ENCODE results near the gene GPR152.

Gene GPR152

DNA sequence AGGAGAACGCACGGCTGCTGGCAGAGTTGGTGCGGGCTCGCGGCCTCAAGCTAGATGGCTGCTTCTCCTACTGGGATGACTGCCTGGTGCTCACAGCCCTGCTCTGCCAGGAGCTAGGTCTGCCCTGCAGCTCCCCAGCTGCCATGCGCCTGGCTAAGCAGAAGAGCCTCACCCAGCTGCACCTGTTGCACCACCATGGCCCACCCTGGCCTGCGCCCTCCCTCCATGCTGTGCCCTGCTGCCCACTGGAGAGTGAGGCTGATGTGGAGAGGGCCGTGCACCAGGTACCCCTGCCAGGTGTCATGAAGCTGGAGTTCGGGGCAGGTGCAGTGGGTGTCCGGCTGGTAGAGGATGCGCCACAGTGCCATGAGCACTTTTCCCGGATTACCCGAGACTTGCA, 29.1 kb downstream of the GPR152 start:
- no peak for DNase-seq

DNA sequence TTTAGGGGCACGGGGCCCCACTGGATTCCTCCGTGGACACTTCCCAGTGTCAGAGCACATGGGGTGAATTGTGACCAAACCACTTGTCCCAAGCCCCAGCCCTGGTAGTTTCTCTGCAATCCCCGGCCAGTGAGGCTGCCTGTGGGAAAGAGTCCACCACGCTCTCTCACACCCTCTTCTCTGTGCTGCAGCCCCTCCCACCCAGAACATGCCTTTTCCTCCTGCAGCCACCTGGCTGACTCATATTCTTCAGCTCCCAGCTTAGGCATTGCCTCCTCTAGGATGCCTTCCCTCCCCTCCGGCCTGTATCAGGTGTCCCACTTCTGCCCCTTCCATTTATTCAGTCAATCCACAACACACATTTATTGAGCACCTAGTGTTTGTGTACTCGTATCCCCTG, 29.6 kb downstream of the GPR152 start:
- DNase-seq, result peak; percentile 16

DNA sequence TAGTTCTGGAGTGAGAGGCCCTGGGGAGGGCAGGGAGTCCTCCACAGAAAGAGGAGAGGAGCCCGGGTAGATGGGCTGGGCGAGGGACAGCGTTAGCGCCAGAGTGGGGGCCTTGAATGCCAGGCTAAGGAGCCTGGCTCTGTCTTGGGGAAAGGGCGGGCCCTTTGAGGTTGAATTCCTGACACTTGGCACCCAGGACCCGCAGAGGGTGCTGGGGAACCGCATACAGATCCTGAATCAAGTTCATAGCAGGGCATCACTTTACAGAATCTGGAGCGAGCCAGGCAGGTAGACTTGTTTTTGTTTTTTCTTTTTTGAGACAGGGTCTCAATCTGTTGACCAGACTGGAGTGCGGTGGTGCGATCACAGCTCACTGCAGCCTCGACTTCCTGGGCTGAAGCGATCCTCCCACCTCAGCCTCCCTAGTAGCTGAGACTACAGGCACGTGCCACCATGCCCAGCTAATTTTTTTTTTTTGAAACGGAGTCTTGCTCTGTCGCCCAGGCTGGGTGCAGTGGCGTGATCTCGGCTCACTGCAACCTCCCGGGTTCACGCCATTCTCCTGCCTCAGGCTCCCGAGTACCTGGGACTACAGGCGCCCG, 31.0 kb downstream of the GPR152 start:
- DNase-seq, result no peak

DNA sequence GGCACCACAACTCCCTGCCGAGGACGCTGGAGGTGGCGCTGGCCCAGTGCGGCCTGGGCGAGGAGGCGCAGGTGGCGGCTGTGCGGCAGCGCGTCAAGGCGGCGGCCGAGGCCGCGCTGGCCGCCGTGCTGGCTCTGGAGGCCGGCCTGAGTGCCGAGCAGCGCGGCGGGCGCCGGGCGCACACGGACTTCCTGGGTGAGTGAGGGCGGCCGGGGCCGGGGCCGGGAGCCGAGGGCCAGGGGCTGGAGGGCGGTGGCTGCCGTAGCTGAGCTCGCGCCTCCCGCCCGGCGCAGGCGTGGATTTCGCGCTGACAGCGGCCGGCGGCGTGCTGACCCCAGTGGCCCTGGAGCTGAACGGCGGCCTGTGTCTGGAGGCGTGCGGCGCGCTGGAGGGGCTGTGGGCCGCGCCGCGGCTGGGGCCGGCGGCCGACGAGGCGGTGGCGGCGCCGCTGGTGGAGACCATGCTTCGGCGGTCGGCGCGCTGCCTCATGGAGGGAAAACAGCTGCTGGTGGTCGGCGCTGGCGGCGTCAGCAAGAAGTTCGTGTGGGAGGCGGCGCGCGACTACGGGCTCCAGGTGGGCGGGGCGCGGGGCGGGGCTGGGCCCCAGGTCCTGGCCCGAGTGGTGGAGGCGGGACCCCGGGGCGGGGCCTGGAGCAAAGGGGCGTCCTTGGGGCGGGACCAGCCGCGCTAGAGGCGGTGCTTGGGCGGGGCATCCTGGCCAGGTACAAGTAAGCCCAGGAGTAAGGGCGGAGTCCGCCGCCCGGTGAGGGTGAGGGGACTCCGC, 31.7 kb downstream of the GPR152 start:
- DNase-seq, result peak; percentile 94

DNA sequence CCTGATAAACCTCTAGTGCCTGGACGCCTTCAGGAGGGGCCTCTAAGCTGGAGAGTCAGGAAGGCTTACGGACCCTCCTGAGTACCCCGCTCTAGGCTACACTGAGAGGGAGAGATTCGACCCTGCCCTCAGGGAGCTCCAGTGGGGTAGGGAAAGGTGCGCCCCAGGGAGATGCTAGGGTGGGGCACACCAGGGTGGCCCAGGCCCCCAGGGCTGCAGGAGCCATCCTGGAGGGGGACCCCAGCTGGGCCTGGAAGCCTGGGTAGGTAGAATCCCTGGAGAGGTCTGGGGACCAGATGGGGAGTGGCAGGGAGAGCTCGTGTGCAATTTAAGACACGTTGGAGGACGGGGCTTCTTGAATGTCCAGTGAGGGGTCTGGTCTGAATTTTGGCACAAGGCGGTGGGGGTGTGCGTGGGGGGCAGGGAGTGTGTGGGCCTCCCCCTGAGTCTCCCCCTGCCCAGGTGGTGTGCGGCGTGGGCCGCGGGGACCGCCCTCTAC, 32.3 kb downstream of the GPR152 start:
- DNase-seq, result peak; percentile 45

DNA sequence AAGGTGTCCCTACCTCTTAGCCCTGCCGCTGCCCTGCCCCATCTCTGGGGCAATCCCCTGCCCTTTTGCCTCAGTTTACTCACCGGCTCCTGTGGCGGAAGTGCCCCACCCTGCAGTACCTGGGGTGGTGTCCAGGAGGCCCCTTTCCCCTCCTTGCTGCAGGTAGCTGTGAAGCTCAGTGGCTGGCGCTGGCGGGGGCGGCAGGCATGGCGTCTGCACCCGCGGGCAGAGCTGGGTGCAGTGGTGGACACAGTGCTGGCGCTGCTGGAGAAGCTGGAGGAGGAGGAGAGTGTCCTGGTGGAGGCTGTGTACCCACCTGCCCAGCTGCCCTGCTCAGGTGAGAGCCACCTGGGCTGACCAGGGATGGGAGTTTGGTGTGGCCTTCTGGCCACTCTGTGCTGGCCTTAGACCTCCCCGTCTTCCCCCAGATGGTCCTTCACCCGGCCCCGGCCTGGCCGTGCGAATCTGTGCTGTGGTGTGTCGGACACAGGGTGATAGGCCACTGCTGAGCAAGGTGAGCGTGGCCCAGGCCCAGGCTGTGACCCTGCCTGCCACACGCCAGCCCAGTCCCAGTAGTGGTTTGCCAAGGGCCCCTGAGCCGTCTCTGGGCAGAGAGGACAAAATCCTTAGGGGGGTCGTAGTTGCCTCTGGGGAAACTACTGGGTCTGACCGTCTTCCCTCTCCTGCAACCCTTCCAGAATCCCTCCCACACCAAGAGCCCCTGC, 33.0 kb downstream of the GPR152 start:
- no peak for DNase-seq

DNA sequence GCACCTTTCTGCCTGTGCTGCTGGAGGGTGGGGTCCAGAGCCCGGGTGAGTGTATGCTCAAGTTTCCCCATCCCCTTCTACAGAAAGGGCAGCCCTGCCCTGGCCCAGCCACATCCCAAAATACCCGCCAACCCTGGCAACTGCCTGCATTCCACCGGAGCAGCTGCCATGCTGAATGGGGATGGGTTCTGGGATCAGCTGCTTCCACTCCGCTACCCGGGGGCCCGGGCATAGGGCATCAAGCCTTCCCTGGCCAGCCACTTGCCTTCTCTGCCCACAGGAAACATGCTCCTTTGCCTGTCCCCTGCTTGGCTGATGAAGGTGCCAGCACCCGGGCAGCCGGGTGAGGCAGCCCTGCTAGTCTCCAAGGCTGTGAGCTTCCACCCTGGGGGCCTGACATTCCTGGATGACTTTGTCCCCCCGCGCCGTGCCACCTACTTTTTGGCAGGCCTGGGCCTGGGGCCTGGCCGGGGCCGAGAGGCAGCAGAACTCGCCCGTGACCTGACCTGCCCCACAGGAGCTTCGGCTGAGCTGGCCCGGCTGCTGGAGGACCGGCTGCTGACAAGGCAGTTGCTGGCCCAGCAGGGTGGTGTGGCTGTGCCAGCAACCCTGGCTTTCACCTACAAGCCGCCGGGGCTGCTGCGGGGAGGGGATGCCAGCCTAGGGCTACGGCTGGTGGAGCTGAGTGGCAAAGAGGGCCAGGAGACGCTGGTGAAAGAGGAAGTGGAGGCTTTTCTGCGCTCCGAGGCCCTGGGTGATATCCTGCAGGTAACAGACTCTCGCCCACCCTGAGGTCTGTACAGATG, 33.9 kb downstream of the GPR152 start:
- no peak for DNase-seq

DNA sequence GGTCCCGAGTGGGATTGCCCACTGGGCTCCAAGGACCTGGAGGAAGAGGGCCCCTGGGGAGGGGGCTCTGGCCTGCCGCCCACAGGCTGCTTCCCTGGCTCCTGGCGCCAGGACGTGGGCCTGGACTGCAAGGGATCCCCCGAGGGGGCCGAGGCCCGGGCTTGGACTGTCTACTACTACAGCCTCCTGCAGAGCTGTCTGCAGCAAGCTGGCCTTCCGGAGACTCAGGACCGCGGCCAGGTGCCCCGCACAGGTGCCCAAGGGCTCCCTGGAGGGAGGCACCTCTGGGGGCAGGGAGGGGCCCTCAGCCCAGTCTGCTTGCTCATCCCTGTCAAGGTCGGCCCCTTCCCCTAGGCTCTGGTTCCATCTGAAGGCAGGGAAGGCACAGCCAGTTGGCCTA, 35.1 kb downstream of the GPR152 start:
- DNase-seq, result no peak

DNA sequence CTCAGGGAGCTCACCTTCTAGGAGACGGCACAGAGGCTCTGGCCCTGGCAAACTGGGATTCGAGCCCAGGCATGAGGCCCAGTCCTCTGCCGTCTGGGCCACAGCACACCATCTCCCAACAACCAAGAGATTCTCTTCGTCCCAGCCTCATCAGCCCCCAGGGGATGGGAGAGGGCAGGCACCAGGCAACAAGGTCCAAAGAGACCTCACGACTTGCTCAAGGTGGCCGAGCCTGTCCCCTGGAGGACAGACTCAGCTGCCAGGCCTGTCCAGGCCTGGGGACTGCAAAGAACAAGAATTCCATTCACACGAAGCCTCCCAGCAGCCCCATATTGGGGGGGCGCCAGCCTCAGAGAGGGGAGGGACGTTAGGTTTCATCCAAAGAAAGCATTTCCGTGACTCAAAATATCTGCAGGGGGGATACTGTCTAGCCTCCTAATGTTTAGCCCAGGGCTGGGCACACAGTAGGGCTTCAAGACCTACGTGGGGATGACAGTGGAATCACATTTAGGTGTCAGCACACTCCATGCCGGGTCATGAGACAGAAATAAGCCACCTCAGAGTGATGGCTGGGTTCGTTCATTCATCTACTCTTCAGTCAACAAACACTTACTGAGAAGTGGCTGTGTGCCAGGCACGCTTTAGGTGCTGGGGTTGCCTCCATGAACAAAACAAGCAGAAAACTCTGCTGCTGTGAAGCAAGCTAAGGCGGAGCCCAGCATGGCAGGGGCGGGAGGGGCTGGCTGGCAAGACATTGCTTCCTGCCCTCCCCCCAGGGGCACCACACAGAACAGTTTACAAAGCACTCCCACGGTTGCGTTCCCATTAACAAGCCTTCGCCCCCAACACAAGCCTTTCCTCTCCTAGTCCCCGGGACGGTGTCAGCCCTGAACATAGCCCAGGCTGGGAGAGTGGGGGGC, 35.9 kb downstream of the GPR152 start:
- no peak for DNase-seq

DNA sequence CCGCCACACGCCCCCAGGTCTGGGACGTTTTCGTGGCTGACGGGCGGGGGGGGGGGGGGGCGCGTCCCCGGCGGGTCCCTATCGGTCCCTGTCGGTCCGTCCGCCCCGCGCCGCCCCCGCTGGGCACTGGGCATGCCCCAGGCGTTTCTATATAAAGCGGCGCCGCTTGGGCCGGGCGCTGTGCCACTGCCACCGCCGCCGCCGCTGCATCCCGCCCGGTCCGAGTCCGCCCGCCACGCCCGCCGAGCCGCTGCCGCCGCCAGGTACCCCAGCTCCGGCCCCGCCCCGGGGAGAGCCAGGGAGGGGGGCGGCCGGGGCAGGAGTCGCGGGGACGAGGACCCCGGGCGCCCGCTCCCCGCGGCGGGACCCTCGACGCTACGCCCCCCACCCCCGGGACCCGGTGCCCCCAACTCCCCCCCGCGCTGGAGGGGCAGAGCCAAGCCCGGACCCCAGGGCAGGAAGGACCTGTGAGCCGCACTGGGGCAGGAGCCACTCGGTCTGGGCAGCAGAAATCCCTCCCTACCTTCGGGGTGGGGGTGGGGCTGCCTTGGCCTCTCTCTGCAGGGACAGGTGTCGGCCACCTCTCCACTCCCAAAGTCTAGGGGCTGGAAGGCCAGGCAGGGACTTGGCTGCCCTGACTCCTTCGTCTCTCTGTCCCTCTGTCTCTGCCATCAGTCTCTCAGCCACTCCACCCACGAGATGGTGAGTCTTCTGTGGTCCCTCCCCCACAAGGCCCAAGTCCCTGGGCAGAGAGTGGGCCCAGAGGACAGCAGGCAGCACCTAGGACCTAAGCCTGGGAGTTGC, 36.8 kb downstream of the GPR152 start, which contains the start of gene CARNS1:
CARNS1 (plus strand) TSS at position 178 of the 804 bp plus-strand sequence; CDS start at position 700, 522 bp downstream.
- DNase-seq, result no peak

DNA sequence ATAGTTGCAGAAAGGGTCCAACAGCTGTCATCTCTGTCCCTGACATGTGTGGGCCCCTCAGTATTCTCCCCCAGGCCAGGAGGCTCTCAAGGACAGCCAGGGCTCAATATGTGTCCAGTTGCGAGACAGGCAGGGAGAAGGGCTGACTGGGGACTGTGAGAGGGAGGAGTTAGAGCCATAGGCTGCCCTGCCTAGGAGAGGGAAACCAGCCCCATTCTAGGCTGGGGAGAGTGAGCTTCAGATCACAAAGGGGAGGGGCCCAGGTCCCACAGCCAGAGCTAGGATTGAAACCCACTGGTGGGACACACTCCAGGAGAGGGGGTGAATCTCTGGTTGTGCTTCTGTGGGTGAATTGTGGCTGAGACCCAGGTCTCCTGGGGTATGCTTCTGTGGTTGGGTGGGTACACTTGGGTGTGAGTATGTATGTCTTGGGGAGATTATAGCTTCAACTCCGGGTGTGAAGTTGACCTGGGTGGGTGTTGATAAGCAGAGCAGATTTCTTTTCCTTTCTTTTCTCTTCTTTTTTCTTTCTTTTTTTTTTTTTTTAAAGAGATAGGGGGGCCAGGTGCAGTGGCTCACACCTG, 39.2 kb downstream of the GPR152 start:
- DNase-seq, result no peak

DNA sequence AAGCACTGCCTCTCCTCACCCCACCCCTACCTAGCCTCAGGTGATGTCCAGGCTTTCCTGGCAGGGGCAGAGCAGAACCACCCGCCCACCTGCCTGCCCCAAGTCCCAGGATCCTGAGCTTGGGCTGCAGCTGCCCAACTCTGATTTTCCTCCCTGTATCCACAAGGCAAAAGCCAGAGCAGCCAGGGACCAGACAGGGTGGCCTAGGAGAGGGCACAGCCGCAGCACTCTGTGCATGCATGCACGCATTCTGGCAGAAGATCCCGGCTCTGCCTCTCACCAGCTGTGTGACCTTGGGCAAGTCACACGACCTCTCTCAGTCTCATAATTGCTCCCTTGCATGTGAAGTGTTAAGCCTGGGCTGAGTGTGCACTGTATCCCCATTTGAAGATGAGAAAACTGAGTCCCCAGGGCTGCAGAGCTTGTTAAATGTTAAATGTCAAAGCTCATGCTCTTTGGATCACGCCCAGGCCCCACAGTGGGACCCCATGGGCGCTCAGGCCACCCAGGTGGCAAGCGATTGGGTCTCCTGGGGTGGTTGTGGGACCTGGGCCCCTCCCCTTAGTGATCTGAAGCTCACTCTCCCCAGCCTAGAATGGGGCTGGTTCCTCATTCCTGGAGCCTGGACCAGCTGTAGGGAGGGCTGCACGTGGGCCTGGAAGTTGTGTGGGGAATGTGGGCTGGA, 39.9 kb downstream of the GPR152 start:
- no peak for DNase-seq

DNA sequence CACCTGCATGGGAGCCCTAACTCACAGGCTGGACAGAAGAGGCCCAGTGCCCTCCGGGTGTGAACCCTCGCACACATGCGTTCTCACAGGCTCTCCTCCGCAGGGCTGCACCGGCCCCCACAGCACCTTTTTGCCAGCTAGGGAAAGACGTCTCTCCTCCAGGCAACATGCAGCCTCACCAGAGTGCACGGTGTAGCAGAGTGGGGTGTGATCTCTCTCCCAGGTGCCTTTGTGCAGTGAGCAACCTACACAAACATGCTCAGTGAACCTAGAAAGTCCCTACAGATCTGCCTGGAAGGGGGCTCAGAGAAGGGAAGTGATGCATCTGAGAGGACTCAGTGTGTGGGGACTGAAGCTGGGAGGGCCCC, 40.8 kb downstream of the GPR152 start:
- DNase-seq, result no peak

DNA sequence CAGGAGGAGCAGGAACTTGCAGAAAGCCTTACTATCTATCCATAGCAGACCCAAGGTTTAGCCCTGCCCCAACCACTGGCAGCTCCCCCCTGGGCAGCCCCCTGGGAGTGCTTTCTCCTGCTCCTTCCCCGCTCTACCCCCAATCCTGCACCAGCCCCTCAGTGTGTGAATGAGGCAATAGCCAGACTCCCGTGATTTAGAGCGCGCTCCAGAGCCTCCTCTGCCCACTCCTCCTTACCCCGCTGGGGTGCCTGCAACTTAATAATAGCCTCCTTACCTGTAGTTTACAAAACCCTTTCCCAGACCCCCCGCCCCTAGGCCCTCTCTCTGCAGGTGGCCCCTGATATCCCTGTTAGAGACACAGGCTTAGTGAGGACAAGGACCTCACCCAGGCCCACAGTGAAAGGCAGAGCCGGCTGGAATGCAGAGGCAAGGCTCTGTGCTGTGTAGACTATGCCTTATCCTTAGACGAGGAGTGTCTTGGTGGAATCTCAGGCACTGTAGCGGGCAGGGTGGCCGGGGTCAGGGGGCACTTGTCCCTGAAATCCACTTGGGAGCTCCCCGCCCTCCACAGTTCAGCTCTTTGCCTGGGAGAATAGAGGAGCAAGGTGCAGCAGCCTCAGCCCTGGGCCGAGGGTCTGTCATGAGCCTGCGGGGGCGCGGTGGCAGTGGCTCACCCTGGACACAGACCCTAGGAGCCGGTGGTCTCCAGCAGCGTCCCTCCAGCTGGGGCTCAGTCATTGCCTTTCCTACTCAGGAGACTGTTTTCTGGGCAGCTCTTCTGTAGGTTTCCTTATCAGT, 41.3 kb downstream of the GPR152 start:
- no peak for DNase-seq

DNA sequence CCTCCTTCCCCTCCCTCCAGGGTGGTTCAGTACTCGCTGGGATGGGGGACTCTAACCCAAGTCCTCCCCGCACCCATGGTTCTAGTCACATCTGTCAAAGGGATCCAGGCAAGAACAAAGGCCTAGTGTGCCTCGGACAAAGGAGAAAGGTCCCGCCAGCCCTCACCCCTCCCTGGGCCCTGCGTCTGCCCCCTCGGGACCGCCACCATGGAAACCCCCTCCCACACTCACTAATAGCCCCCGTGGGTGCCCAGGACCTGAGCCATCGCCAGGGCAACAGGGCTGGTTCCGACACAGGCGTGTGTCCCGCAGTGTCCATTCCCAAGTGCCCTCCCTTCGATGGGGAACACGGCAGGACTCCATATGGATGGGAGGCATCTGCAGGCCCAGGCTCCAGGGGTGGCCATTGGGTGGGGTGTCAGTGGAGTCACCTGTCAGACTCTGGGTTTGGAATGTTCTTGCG, 42.1 kb downstream of the GPR152 start:
- DNase-seq, result no peak

DNA sequence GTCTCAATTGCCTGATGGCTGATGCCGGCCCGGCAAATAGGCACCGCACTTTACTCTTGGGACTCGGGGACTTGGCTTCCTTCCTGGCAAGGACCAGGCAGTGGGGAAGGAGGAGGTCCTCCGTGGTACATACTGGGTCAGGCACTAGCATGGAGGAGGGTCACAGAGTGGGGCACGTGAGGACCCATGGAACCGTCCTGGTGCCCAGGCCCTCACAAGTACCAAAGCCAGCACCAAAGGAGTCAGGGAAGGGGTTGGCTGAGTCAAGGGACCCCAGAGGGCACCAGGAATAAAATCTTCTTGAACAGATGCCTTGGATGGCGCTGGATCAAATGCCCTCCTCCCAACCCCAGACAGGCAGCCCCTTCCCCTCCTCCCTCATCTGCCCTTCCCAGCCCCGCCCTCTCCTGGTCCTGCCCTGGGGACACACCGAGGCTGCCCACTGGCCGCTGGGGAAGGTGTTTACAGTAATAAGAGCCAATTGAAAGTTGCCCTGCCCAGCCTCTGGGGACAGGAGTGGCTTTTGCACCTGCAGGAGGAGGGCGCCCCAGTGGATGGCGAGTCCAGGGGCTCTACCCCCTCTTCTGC, 42.7 kb downstream of the GPR152 start:
- DNase-seq, result peak; percentile 58

DNA sequence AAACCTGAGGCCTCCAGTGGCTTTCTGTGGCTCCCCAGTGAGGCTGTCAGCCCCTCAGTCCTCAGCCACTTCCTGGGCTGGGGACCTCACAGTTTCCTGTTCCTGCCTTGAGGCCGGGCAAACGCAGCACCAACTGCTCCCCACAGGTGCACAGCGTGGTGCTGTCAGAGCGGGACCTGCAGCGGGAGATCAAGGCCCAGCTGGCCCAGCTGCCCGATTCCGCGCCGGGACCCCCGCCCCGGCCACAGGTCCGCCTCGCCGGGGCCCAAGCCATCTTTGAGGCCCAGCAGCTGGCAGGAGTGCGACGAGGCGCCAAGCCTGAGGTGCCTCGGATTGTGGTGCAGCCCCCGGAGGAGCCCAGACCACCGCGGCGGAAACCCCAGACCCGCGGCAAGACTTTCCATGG, 43.3 kb downstream of the GPR152 start:
- DNase-seq, result no peak

DNA sequence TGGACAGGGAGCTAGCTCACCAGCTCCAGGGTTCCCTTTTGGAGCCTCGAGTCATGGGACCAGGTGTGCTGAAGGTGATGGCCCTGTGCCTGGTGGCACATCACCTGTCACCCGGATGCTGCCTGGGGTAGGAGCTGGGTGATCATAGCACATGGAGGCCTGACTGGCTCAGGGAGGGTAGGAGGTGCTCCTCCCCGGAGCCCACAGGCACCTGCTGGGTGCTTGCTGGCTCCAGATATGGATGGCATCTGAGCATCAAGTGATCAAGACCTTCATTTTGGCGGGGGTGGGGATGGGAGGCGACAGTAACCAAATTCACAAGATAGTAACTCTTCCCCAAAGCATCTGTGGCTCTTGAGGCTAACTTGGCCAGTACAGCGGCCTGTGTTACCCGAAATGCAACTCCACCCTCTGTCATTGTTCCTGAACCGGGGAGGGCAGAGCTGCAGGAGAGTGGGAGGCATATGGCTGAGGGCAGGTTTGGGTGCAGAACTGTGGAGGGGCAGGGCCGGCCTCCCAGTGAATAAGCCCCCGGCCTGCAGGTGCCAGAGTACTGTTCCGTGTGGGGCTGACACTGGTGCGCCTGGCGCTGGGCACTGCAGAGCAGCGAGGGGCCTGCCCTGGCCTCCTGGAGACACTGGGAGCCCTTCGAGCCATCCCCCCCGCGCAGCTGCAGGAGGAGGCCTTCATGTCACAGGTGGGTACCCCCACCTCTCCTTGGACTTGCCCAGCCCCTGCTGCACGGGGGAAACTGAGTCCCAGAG, 43.9 kb downstream of the GPR152 start:
- DNase-seq, result no peak
